SW480 (cell line): Measurements from ENCODE around the gene SNAI1.
"Not testable (repeated sequence)": the region's sequence is repeated elsewhere in the genome, so short reads cannot be mapped to it uniquely, and the experiment has no call there.

Experiments
- DNase-seq: peaks from one replicate; pipeline ENCODE4 v3.0.0-alpha.2; 2016; ENCODE audit warnings: low spot score

SNAI1 gene

DNA sequence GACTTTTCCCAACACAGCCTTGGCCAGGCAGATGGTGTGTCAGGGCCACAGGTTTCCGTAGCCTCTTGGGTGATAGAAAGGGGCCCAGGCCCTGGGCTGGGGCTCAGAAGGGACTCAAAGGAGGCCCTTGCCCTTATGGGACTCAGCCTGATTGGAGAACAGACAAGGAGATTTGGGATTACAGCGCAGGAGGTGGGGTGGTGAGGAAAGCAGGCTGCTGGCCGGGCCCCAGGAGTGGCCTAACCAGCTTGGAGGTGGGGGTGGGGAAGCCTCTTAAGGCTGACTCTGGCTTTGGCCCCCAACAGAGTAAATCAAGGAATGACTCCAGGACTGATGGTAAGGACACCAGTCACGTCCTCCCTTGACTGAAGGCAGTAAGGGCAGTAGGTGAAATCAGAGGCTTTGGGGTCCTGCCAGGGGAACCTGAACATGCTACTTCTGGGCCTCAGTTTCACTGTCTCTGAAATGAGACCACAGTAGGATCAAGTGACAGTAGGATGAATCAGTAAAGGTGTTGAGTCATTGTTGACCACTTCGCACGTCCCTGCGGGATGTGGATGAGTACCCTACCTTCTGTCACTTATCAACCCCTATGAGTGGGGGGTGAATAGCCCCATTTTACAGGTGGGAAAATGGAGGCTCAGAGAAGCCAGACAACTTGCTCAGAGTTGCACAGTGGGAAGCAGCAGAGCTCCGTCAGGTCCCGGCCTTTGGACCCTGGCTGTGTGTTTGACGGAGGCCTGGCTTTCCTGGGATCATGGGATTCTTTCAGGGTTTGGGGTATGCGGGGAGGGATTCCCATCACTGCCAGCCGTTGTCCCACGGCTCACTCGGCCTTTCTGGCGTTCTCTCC, 4.5 kb downstream of the SNAI1 start:
- no peak for DNase-seq

DNA sequence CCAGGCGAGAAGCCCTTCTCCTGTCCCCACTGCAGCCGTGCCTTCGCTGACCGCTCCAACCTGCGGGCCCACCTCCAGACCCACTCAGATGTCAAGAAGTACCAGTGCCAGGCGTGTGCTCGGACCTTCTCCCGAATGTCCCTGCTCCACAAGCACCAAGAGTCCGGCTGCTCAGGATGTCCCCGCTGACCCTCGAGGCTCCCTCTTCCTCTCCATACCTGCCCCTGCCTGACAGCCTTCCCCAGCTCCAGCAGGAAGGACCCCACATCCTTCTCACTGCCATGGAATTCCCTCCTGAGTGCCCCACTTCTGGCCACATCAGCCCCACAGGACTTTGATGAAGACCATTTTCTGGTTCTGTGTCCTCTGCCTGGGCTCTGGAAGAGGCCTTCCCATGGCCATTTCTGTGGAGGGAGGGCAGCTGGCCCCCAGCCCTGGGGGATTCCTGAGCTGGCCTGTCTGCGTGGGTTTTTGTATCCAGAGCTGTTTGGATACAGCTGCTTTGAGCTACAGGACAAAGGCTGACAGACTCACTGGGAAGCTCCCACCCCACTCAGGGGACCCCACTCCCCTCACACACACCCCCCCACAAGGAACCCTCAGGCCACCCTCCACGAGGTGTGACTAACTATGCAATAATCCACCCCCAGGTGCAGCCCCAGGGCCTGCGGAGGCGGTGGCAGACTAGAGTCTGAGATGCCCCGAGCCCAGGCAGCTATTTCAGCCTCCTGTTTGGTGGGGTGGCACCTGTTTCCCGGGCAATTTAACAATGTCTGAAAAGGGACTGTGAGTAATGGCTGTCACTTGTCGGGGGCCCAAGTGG, 5.3 kb downstream of the SNAI1 start:
- DNase-seq = no peak

DNA sequence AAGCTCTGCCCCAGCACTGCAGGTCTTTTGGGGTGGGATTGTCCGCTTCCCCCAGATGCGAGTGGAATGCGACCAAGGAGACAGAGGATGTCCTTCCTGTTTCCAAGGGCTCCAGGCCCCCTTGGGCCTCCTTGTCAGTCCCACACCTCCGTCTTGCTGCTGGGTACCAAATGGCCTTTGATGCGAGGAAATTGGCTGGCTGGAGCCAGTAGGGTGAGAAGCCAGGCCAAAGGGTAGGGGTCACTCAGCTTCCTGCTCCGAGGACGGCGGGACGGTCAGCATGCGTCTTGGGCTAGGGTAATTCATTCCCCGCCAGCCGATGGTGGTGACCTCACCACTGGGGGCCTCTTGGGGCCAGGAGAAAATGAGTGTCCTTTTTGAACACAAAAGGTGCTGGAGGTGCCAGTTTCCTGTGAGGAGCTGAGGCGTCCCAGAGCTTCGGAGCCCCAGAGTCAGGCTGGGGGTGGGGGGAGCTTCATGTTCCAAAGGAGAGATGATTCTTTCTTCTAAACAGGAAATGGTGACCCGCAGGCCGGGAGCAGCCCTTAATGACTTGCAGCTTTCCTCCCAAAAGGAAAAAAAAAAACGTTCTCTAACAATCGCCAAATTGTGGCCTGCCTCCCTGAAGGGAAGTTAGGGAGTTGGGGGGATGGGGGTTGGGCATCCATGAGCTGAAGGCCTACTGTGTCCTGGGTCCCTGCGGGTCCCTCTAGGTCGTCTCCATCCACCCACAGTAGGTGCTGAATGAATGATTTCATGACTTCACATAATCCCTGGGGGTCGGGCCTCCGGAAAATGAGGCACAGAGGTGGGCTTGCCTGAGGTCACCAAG, 6.7 kb downstream of the SNAI1 start:
- no peak for DNase-seq

DNA sequence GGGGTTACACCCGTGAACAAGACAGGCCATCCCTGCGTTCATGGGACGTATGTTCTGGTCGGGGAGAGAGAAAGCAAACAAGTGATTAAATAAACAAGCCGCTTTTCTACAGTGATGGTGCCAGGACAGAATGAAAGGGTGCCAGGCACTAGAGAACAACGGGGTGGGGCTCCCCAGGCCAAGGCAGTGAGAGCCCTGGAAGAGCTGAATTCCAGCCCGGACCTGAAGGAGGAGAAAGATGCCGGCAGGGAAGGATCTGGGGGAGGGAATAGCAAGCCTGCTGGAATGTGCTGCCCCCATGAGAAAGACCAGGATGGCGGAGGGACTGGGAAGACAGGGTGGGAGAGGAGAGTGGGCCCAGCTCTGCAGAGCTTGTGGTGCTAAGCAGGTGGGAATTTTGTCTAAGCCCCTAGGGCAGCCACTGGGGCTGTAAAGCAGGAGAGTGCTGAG, 7.5 kb downstream of the SNAI1 start:
- no peak for DNase-seq

DNA sequence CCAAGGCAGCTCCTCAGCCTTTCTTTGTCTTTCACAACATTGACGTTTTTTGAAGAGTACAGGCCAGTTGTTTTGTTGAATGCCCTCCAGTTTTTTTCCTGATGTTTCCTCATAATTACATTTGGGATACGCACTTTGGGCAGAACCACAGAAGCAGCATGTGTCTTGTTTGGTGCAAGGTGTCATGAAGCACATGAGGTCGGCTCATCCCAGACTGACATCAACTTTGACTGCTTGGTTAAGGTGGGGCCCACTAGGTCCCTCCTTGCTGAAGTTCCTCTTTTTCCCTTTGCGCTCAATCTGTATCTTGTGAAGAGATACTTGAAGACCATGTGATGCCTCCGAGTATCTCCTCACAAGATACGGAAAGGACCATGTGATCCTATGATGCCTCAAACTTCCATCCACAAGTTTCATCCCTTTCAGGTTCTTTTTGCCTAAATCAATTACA, 10.5 kb downstream of the SNAI1 start:
- DNase-seq = no peak

DNA sequence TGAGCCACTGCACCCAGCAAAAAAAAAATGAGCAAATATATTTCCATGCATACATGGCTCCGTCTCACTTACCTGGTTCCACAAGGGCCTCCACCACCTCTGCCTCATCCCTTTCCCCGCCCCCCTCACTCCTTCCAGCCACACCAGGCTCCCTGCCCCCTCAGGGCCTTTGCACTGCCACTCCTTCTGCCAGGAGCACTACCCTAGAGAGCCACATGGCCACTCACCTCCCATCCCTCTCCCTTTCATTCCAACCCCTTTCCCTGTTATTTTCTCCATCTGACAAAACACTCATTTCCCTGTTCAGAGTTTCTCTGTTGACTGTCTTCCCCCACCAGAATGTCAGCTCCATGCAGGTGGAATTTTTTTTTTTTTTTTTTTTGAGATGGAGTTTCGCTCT, 12.8 kb downstream of the SNAI1 start:
- DNase-seq = no peak

DNA sequence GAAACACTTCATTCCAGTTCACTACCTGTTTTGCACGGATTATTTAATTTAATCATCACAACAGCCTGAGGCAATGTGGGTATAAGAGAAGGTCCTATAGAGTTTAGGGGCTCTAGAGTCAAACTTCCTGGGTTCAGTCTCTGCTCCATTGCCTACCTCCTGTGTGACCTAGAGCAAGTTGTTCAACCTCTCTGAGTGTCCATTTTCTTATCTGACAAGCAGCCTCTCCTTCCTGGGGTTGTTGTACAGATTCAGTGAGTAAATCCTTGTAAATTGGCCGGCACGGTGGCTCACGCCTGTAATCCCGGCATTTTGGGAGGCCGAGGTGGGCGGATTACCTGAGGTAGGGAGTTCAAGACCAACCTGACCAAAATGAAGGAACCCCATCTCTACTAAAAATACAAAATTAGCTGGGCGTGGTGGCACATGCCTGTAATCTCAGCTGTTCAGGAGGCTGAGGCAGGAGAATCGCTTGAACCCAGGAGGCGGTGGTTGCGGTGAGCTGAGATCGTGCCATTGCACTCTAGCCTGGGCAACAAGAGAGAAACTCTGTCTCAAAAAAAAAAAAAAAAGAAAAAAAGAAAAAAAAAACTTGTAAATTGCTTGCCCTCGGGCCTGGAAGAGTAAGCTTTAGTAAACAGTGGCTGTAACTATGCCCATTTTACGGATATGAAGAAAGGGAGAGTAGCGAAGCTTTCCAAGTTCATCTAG, 15.9 kb downstream of the SNAI1 start:
- DNase-seq = not testable (repeated sequence)

DNA sequence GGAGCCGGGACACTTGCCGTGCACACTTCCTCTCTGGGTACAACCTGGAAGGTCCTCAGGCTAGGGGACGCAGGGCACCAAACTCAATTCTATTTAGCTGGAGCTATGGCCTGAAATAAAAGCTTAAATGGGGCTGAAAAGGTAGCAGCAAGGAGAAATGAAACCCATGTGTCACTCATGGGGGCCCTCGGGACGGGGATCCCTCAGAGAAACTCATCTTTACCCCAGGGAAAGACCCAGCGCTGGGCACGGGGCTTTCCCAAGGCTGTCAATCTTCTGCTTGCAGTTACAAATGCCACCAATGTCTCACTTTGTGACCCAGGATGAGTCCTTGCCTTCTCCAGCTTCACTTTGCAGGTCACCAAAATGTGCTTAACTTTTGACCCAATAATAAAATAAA, 16.5 kb downstream of the SNAI1 start:
- no peak for DNase-seq

DNA sequence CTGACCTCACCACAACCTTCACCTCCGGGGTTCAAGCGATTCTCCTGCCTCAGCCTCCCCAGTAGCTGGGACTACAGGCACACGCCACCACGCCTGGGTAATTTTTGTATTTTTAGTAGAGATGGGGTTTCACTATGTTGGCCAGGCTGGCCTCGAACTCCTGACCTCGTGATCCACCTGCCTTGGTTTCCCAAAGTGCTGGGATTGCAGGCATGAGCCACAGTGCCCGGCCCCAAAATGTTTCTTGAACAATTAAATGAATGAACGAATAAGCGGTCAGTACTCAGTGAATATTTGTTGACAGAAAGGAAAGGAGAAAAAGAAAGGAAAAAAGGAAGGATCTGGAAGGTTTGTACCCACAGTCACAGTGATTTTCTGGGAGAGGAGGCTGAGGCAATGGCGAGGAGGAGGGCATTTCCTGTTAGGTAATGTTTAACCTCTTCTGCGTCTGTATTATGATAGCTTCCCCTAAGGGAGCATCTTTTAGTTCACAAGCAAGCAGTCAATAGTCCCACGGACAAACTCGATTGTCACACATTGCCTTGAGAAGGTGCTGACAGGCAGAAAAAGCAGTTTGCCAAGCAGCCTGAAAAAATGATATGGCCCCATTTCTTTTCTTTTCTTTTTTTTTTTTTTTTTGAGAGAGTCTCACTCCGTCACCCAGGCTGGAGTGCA, 17.9 kb downstream of the SNAI1 start:
- not testable (repeated sequence) for DNase-seq

DNA sequence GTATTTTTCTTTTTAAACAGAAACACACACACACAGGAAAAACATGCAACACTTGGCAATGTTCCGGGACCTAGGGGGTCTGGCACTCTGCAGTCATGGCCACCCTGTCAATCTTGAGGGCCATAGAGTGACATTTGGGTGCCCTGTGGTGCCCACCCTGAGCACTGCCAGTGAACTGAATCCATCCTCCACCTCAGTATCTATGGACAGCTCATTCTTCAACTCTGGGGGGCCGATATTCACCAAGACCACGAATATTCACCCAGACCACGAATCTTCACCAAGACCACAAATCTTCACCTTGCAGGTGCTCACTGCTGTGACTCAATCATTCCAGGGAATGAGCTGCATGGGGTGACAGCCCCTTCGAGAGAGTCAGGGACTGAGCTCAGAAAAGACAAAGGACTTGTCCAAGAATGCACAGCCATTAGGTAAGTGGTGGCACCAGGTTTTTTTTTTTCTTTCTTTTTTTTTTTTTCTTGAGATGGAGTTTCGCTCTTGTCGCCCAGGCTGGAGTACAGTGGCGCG, 19.1 kb downstream of the SNAI1 start:
- DNase-seq = no peak

DNA sequence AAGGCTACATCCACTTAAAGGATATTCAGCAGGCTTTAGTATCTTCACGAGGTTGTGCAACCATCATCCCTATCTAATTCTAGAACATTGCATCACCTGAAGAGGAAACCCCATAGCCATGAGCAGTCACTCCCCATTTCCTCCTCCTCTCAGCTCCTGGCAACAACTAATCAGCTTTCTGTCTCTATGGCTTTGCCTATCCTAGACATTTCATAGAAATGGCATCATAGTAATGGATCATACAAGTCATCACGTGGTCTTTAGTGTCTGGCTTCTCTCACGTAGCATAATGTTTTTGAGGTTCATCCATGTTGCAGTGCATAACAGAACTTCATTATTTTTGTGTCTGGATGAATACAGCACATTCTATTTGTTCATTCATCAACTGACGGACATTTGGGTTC, 20.5 kb downstream of the SNAI1 start:
- no peak for DNase-seq

DNA sequence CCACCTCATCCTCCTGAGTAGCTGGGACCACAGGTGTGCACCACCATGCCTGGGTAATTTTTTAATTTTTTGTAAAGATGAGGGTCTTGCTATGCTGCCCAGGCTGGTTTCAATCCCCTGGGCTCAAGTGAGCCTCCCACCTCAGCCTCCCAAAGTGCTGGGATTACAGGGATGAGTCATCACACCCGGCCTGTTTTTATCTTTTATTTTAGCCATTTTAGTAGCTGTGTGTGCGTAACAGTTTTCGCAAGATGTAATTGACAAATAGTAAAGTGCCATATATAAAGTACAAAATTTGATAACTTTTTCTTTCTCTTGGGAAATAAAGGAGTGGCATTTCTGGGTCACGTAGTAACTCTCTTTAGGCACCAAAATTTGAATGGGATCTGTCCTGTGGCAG, 21.4 kb downstream of the SNAI1 start:
- no peak for DNase-seq

DNA sequence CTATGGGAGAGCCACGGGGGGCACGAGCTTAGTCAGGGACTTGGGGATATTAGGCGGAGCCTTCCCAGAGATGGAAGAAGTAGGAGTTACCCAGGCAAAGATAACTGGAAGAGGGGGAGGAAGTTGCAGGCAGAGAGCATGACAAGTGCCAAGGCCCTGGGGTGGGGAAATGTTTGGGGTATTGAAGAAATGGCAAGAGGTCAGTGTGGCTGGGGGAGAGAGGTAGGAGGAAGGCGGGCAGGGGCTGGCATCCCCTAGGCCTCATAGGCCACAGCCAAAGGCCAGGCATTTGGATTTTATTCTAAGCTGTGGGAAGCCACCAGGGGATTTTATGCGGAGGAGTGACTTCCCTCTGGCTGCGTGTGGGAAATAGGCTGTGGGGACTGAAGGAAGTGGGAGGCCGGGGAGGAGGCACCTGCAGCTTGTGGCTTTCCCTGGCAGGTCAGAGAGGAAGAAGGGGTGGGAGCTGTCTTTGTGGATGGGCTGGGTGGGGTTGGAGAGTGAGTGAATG, 22.7 kb downstream of the SNAI1 start:
- DNase-seq = no peak

DNA sequence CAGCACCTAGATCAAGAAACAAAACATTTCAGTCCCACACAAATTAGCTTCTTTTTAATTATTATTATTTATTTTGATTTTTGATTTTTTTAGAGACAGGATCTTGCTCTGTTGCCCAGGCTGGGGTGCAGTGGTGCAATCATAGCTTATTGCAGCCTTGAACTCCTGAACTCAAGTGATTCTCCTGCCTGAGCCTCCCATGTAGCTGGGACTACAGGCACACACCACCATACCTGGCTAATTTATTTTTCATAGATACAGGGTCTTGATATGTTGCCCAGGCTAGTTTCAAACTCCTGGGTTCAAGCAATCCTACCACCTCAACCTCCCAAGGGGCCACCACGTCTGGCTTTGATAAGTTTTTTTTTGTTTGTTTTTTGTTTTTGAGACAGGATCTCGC, 24.6 kb downstream of the SNAI1 start:
- no peak for DNase-seq

DNA sequence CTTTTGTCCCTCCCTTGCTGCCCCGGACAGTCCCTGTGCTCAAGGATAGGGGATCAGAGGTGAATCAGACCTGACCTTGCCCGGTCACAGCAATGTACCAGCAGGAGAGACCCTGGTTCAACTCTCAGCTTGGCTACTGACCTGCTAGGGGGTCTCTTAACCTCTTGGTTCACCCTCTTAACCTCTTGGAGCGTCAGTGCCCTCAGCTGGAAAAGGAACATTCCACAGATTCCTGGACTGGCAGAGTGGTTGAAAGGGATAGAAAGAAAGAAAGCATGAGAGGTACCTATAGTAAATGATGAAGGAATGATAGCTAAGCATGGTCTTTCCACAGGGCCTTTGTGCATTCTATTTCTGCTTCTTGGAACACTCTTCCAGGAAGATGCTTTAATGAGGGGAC, 25.2 kb downstream of the SNAI1 start:
- no peak for DNase-seq

DNA sequence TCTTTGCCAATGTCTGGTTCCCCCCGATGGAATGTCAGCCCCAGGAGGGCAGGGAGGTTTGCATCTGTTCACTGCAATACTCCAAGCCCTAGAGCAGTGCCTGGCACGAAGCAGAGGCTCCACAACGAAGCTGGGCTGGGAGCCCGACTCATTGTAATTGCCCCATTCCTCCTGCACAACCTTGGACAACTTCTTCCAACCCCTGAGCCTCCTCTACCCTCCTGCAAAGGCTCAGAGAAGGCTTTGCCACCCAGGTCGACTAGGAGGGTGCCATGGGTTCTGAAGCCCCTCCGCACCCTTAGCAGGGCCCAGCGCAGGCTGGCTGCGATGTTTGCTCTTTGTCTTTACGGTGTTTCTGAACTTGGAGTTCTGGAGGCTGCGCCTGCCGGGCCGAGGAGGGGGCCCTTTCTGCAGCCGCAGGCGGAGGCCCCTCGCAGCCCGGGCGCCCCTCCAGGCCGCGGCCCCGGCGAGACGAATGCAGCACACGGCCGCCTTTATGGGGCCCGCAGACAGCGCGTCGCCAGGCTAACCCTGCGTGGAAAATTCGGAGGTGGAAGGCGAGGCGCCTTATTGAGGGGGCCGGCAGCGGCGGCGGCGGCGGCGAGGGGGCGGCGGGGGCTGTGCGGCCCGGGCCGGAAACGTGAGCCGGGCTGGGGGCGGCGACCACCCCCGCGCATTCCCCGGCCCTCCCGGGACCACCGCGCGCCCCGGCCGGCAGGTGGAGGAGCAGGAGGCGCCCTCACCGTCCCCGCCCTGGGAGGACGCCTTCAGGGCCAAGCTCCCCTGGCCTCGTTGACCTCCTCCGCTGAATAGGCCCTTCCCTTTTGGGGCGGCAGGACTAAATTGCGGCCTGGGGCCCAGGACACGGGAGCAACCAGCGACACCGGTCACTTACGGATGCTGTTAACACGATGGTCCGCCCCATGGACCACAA, 27.0 kb downstream of the SNAI1 start:
- no peak for DNase-seq

DNA sequence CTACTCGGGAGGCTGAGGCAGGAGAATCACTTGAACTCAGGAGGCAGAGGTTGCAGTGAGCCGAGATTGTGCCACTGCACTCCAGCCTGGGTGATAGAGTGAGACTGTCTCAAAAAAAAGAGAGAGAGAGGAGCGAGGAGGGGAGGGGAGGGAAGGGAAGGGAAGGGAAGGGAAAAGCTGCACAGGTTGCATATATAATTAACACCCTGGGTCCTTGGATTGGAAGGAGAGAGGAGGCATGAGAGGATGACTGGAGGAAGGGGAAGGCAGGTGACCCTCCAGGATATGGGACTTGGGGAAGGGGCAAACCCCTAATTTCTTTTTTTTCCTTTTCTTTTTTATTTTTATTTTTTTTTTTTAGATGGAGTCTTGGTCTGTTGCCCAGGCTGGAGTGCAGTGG, 28.8 kb downstream of the SNAI1 start:
- DNase-seq = not testable (repeated sequence)

DNA sequence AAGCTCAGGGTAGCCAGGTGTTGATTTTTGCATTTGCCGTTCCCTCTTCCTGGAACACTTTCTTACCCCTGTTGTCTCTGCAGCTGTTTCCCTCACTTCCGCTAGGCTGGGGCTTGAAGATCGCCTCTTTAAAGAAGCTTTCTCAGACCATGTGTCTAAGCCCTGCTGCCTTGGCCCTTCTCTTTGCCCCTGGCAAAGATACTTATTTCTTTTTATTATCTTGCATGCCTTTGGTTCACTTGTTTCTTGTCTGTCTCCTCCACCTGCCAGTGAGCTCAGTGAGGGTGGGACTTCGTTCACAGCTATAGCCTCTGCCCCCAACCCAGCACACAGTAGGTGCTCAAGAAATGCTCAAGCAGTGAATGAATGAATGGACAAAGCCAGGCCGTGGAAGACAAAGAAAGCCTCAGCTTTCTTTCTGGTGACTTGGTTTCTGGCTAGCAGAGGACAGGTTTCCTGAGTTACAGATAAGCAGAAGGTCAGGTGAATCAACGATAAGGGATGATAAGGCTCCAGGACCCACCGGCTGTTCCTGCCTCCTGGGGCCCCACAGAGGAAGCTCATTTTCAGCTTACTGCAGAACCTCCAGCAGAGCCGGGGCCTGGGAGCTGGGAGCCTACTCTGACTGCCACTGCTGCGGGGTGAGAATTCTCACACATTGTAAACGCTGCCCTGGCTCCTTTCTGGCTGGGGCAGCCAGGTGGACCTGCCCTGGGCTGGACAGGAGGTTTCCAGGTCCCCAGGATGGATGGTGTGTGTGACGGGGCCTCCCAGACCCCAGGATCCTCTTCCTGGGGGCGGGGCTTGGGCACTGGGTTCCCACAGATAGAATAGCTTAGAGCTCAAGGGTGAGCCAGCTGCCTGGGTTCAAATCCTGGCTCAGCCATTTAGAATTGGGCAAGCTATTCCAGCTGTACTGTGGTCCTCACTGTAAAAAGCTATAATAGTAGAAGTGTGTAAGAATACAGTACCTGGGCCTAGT, 29.8 kb downstream of the SNAI1 start:
- DNase-seq = no peak
